GM19328 (cell line): Measurements from ENCODE around the gene TMEM17.

Experiments
- ATAC-seq: cut with Tn5 transposase; IDR thresholded peaks from one replicate; pipeline ENCODE4 v1.9.1; 2021; ENCODE audit warnings: mild to moderate bottlenecking, moderate library complexity; ENCODE audit not compliant: unreplicated experiment

Gene TMEM17

GRCh38 chr2:62474176-62474575, 31.8 kb downstream of the TMEM17 start:
- ATAC-seq, result no peak

GRCh38 chr2:62473246-62473827, 32.7 kb downstream of the TMEM17 start:
- no peak for ATAC-seq

GRCh38 chr2:62472312-62472711, 33.7 kb downstream of the TMEM17 start:
- no peak for ATAC-seq

GRCh38 chr2:62471816-62472215, 34.2 kb downstream of the TMEM17 start:
- ATAC-seq, result no peak

- no peak for ATAC-seq
Measured at GRCh38 chr2:62471404-62471803, 34.6 kb downstream of the TMEM17 start.

- no peak for ATAC-seq
Measured at GRCh38 chr2:62469548-62469947, 36.4 kb downstream of the TMEM17 start.

GRCh38 chr2:62469114-62469513, 36.9 kb downstream of the TMEM17 start:
- ATAC-seq, result no peak

- ATAC-seq, result no peak
Measured at GRCh38 chr2:62467475-62468321, 38.3 kb downstream of the TMEM17 start.

- ATAC-seq, result no peak
Measured at GRCh38 chr2:62467100-62467474, 38.9 kb downstream of the TMEM17 start.

- no peak for ATAC-seq
Measured at GRCh38 chr2:62466503-62466854, 39.5 kb downstream of the TMEM17 start.

GRCh38 chr2:62465741-62466502, 40.1 kb downstream of the TMEM17 start:
- ATAC-seq, result no peak

- no peak for ATAC-seq
Measured at GRCh38 chr2:62465039-62465740, 40.8 kb downstream of the TMEM17 start.

- ATAC-seq, result no peak
Measured at GRCh38 chr2:62464221-62465007, 41.6 kb downstream of the TMEM17 start.

GRCh38 chr2:62462211-62462610, 43.8 kb downstream of the TMEM17 start:
- ATAC-seq, result no peak

GRCh38 chr2:62461707-62462106, 44.3 kb downstream of the TMEM17 start:
- no peak for ATAC-seq

GRCh38 chr2:62461017-62461553, 44.9 kb downstream of the TMEM17 start:
- ATAC-seq, result no peak

GRCh38 chr2:62460175-62460574, 45.8 kb downstream of the TMEM17 start:
- no peak for ATAC-seq

GRCh38 chr2:62459672-62460071, 46.3 kb downstream of the TMEM17 start:
- no peak for ATAC-seq

- ATAC-seq, result no peak
Measured at GRCh38 chr2:62459106-62459505, 46.9 kb downstream of the TMEM17 start.

- no peak for ATAC-seq
Measured at GRCh38 chr2:62458671-62459081, 47.3 kb downstream of the TMEM17 start.
